HG03575 (cell line): ENCODE data around the gene CNTN5.

Experiments
- ATAC-seq: cut with Tn5 transposase; IDR thresholded peaks from one replicate; pipeline ENCODE4 v1.9.1; 2021; ENCODE audit not compliant: unreplicated experiment, insufficient number of reproducible peaks, low FRiP score; ENCODE audit errors: extremely low read depth

CNTN5 gene

DNA sequence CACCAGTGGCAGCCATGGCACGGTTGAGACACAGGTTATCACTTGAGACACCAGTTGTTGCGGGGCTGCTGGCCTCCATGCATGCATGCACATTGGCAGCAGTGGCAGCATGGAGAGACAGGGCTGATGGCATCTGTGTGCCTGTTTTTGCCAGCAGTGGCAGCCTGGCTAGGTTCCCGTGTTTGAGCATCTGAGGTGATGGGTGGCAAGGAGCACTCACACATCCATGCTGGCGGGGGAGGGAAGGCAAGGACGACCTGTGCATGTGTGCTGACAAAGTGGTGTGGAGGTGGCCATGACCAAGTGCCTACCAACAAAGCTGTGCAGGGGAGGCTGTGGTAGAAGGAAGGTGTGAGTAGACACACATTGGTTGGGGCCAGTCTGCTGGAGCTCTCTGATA lies 133.5 kb downstream of the CNTN5 start:
- no peak for ATAC-seq

- no peak for ATAC-seq
Measured at GRCh38 chr11:99160447-99160846, 139.7 kb downstream of the CNTN5 start.

DNA sequence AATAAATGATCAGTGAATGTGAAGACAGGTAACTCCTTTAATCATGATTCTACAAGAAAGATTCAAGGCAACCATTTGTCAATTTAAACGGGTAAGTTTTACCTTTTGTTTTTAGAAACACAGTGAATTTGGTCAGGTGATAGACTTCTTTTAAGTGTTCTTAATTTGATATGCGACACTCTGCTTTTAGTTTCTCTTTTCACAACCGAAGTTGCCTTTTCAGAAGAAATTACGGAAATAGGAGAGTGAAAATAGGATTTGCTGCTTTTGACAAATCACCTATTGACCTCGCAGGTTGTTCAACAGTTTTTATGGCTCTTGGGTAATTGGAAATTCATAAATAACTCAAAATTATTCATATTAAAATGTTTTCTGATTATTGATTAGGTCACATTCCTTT lies 142.1 kb downstream of the CNTN5 start:
- no peak for ATAC-seq

DNA sequence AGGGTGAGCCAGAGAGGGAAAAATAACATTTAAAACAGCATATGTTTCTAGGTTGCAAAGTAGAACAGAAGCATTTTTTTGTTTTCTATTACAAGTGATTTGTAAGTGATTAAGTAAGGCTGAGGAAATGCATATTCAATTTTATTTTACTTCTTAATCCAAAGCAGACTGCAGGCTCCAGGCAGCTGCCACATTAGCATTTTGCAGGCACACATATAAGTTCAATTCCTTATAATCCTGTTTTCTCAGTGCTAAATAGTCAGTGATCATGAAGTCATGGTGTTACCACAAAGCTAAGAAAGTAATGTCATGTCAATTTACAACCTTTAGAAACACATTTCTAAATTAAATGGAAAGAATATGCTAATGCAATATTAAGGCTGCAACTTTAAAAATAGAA lies 149.8 kb downstream of the CNTN5 start:
- ATAC-seq = no peak

DNA sequence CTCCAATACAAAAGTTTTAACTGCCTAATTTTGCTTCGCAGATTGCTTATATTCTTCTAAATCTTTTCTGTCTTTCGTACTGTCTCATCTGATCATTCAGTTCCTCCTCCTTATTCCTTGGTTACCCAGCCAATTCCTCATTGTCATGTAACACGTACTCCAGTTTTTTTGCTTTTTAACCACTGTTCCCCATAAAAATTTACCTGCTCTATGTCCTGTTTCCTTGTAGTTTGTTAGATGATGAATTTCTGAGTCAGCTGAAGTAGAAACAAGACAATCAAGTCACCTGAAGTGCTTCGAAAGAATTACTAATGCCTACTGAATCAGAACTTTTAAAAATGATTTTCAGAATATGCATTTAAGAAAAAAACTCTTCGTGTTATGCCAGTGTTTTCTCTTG lies 150.6 kb downstream of the CNTN5 start:
- ATAC-seq = no peak

- ATAC-seq = no peak
Measured at GRCh38 chr11:99176430-99176829, 155.7 kb downstream of the CNTN5 start.

- ATAC-seq = no peak
Measured at GRCh38 chr11:99177446-99177845, 156.7 kb downstream of the CNTN5 start.

- no peak for ATAC-seq
Measured at GRCh38 chr11:99184146-99184545, 163.4 kb downstream of the CNTN5 start.

GRCh38 chr11:99188221-99188620 lies 167.5 kb downstream of the CNTN5 start:
- no peak for ATAC-seq

GRCh38 chr11:99192716-99193115 lies 172.0 kb downstream of the CNTN5 start:
- no peak for ATAC-seq

DNA sequence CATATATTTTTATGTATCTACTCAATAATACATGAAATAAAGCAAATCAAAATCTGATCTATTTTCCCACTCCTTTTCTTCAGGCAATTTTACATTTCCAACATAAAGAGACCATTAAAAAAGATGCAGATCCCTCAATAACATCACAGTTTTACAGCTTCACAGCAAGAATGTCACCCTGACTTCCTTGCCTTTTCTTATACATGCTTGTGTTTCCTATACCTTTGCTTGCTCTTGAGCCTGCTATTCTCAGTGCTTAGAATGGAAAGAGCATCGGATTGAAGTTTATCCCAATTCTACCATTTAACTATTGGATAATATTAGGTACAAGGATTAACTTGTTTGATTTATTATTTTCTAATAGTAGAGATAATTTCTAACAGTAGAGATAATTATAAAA lies 176.7 kb downstream of the CNTN5 start:
- ATAC-seq = no peak

DNA sequence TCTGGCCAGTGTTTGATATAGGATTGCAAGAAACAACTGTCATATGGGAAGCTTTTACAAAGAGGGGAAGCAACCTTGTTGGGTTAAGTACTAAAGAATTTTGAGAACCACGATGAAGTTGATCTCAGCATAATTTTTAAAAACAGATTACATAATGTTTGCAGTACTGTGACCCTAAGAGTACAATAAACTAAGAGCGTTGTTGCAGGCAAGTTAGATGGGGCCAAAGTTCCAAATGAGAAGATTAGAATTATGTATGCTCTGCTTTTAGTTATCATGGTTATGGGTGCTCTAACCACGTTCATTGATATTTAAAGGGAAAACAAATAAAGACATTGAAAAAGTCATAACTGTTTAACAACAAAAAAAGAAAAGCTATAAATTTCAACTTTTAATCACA lies 177.5 kb downstream of the CNTN5 start:
- no peak for ATAC-seq

DNA sequence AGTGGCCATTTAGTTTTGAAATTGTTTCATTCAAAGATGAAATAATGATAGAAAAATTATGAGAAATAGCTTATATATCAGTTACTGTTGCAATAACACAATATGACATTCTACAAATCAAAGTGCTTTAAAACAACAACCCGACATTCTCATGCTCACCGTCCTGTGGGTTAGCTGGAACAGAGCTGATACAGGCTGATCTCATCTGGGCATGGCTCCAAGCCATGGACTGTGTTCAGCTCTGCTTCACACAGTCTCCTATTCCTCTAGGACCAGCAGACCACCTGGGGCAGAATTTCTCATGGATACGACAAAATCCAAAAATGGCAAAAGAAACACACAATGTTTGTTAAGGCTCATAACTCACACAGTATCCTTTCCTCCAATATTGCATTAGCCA lies 178.6 kb downstream of the CNTN5 start:
- no peak for ATAC-seq

- ATAC-seq = no peak
Measured at GRCh38 chr11:99200720-99201119, 180.0 kb downstream of the CNTN5 start.

GRCh38 chr11:99208813-99209212 lies 188.1 kb downstream of the CNTN5 start:
- no peak for ATAC-seq

DNA sequence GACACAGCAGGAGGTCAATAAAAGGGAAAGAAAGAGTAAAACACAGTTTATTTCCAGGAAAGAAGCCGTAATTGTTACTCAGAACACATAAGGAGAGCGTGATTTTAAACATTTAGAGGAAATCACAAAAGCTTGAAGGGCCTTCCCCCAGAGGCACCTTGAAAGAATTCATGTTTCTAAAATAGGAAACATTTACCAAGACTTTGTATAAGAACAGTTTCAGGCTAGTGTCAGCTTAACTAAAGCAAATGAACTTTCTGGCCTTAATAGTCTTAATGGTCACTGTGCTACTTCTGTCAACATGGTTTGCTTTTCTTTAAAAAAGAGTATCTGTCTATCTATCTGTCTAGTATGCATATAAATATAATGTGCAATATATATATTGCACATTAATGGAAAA lies 208.8 kb downstream of the CNTN5 start:
- ATAC-seq = no peak

DNA sequence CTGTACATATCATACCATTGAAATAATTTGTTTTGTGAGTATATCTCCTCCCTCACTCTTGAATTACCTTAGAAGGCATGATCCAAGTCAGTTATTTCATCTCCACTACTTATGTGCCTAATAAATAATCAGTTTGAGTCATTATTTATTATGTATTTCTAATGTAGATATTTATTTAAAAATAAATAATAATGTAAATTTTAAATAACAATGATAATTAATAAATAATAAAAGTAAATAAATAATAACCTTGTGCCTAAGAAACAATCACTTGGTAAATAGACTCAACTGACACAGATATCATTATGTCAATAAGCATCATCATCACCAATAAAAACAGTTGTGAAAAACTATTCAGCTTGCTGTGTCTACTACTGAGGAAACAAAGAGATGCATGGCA lies 213.8 kb downstream of the CNTN5 start:
- no peak for ATAC-seq

DNA sequence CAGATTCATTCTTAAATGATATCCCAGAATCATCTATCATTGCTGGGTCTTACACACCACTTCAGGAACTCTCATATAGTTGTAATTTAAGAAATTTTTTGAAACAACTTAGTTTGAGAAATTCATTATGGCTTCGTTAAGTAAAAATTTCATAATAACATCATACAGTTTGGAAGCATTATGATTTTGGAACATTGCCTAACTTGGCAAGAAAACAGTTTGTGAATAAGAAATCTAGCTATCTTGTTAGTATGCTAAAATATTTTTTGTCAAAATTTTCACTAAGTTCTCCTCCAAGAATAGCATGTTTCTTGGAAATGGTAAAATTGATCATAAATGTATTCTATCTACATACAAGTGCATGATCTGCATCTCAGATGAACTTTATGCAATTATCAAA lies 217.7 kb downstream of the CNTN5 start:
- no peak for ATAC-seq

DNA sequence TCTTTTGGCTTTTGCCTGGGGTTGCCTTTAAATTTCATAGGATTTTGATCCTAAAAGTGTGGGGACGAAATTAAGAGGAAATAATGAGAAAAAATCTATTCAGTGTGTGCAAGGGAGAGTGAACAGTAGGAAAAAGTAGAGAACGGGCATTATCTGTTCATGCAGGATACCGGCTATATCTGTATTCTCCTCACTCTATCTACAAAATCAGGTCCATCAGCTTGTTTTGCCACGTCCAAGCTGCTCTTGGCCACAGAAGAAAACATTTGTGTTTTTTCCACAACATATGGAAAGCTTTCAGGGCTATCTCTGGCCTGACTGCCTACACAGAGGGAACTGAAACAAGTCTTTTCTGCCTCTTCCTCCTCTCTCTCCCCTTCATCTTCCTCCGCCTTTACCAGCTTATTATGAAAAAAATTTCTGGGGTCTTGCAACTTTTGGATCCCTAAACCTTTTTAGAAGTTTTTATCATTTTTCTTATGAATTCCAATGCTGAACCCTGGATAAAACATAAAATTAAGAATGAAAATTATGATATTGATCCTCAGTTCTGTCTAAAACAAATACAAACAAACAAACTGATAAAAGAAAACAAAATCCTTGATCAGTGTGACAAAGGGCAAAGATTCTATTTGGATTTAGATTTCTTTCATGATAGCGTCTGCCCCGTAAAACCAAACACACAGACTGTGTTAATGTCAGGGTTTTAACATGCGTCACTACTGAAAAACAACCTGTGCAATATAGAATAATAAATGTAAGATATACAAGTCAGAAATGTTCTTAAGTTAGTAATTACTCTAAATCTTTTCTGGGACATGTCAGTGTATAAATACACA lies 219.7 kb downstream of the CNTN5 start:
- ATAC-seq = no peak

- no peak for ATAC-seq
Measured at GRCh38 chr11:99241066-99241465, 220.3 kb downstream of the CNTN5 start.

- ATAC-seq = no peak
Measured at GRCh38 chr11:99244613-99245012, 223.9 kb downstream of the CNTN5 start.
